IPS-18a (cell line): Measurements from ENCODE around the gene CALCR.
A peak's percentile ranks its signal among the peaks of the same experiment; 100 is the strongest.
"Not testable (repeated sequence)": the region's sequence is repeated elsewhere in the genome, so short reads cannot be mapped to it uniquely, and the experiment has no call there.

ENCODE experiments used
- H3K27ac ChIP-seq: one replicate; pipeline ENCODE4 v1.5.1; 2013; ENCODE audit warnings: low read length
- H3K27me3 ChIP-seq: one replicate; pipeline ENCODE4 v1.6.1; 2013; ENCODE audit warnings: mild to moderate bottlenecking, low read length; ENCODE audit not compliant: control insufficient read depth, insufficient read depth
- H3K36me3 ChIP-seq: one replicate; pipeline ENCODE4 v1.6.1; 2013; ENCODE audit warnings: low read depth, low read length; ENCODE audit not compliant: control insufficient read depth
- H3K4me1 ChIP-seq: one replicate; pipeline ENCODE4 v1.6.1; 2013; ENCODE audit warnings: low read depth, low read length; ENCODE audit not compliant: control insufficient read depth
- H3K4me3 ChIP-seq: one replicate; pipeline ENCODE4 v1.5.1; 2013; ENCODE audit warnings: low read length
- H3K9ac ChIP-seq: one replicate; pipeline ENCODE4 v1.6.1; 2013; ENCODE audit warnings: mild to moderate bottlenecking, low read length, moderate library complexity
- H3K9me3 ChIP-seq: one replicate; pipeline ENCODE4 v1.6.1; 2013; ENCODE audit warnings: low read depth, low read length; ENCODE audit not compliant: control insufficient read depth

Gene CALCR

GRCh38 chr7:93574646-93575554 is at the start of gene CALCR:
Gene CALCR, minus strand, starts transcription at chr7:93574724. Its CDS starts 87,743 bp downstream, at chr7:93486981.
- H3K4me3 ChIP-seq, result peak within 1 kb of the TSS; percentile 69
- H3K9ac ChIP-seq, result no peak within 1 kb of the TSS
- peaks cover 60% of the 10 kb centered on the region for H3K27me3 ChIP-seq

DNA sequence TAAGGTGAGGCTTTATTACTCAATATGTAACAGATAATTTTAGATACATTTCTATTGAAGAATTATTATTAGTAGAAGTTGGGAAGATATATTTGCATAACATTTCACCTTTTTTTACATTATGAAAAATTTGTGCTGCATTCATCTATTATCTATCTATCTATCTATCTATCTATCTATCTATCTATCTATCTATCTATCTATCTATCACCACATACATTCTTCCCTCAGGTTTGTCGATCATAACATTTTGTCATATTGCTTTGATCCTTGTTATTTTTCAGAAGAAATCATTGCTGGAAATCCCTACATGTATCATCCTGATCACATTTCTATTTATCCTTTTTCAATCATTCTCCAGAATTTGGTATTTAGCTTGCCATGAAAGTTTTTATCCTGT is 49.3 kb upstream of the CALCR start:
- H3K9ac ChIP-seq, result no peak overlapping the region
- H3K4me1 ChIP-seq, result peaks cover 4% of the 10 kb centered on the region
- H3K4me3 ChIP-seq, result no peak overlapping the region
- no peaks in the 10 kb centered on the region for H3K36me3 ChIP-seq
- no peak overlapping the region for H3K27ac ChIP-seq
- no peaks in the 10 kb centered on the region for H3K9me3 ChIP-seq
- no peaks in the 10 kb centered on the region for H3K27me3 ChIP-seq

More at GRCh38 chr7:93574646-93575554, at the start of gene CALCR:
- Histone ChIP-seq H3K4me1 (no peaks in the 10 kb centered on the region), H3K36me3 (no peaks in the 10 kb centered on the region), H3K27ac (no peak within 1 kb of the TSS), H3K9me3 (no peaks in the 10 kb centered on the region)

DNA sequence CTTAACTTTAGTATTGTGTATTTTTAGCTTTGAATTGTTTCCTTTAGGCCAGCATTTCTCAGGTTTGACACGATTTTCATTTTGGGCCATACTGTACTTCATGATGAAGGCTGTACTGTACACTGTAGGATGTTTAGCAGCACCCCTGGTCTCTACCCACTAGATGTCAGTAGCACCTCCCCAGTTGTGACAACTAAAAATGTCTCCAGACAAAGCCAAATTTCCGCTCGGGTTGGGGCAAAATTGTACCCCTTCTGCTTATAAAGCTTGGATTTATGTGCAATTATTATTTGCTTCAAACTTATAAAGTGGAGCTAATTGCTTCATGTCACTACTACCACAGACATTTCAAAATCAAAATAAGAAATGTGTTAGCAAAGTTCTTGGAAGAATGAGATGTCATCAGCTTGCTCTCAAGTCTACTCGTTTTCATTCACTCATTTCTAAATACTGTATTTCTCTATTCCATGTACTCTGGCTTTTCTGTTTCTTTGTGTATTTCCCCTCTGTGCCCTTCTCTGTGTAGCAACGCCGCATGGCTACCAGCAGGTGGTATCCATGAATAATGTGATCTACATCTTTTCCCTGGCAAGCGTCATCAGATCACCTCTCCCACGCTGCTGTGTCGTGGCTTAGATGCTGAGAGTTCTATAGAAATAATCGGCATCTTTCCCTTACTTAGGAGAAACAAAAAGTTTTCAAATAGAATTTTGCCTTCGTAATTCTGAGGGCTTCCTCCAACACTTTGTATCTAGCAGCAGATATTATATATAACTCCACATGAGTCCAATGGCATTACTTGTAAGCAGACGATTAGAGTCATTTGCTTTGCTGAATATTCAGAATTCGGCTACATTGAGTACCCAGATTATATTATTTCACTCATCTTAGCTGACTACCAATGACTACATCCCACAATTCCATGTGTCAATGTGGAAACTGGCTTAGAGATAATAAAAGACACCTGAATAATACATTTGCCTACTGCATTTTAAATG is 47.8 kb upstream of the CALCR start:
- H3K4me3 ChIP-seq, result no peak overlapping the region
- H3K9me3 ChIP-seq, result no peaks in the 10 kb centered on the region
- peaks cover 4% of the 10 kb centered on the region for H3K4me1 ChIP-seq
- no peaks in the 10 kb centered on the region for H3K36me3 ChIP-seq
- H3K27ac ChIP-seq, result no peak overlapping the region
- no peak overlapping the region for H3K9ac ChIP-seq
- H3K27me3 ChIP-seq, result no peaks in the 10 kb centered on the region

- no peaks in the 10 kb centered on the region for H3K36me3 ChIP-seq
- H3K9ac ChIP-seq, result no peak overlapping the region
- no peak overlapping the region for H3K27ac ChIP-seq
- no peaks in the 10 kb centered on the region for H3K27me3 ChIP-seq
- no peak overlapping the region for H3K4me3 ChIP-seq
- peaks cover 4% of the 10 kb centered on the region for H3K4me1 ChIP-seq
- no peaks in the 10 kb centered on the region for H3K9me3 ChIP-seq
Observed at GRCh38 chr7:93620864-93621263, 46.3 kb upstream of the CALCR start.

- Histone ChIP-seq H3K4me1 (peaks cover 4% of the 10 kb centered on the region), H3K36me3 (no peaks in the 10 kb centered on the region), H3K27me3 (no peaks in the 10 kb centered on the region), H3K9me3 (no peaks in the 10 kb centered on the region), H3K27ac (no peak overlapping the region), H3K9ac (no peak overlapping the region), H3K4me3 (no peak overlapping the region)
Observed at GRCh38 chr7:93620057-93620456, 45.5 kb upstream of the CALCR start.

GRCh38 chr7:93601363-93601762 is 26.8 kb upstream of the CALCR start:
- Histone ChIP-seq H3K4me1 (no peaks in the 10 kb centered on the region), H3K27ac (no peak overlapping the region), H3K9ac (no peak overlapping the region), H3K4me3 (no peak overlapping the region), H3K36me3 (no peaks in the 10 kb centered on the region), H3K27me3 (no peaks in the 10 kb centered on the region), H3K9me3 (no peaks in the 10 kb centered on the region)

- H3K4me1 ChIP-seq, result no peaks in the 10 kb centered on the region
- no peak overlapping the region for H3K4me3 ChIP-seq
- H3K27me3 ChIP-seq, result no peaks in the 10 kb centered on the region
- H3K27ac ChIP-seq, result no peak overlapping the region
- H3K36me3 ChIP-seq, result no peaks in the 10 kb centered on the region
- no peaks in the 10 kb centered on the region for H3K9me3 ChIP-seq
- H3K9ac ChIP-seq, result no peak overlapping the region
Observed at GRCh38 chr7:93594250-93594649, 19.7 kb upstream of the CALCR start.

DNA sequence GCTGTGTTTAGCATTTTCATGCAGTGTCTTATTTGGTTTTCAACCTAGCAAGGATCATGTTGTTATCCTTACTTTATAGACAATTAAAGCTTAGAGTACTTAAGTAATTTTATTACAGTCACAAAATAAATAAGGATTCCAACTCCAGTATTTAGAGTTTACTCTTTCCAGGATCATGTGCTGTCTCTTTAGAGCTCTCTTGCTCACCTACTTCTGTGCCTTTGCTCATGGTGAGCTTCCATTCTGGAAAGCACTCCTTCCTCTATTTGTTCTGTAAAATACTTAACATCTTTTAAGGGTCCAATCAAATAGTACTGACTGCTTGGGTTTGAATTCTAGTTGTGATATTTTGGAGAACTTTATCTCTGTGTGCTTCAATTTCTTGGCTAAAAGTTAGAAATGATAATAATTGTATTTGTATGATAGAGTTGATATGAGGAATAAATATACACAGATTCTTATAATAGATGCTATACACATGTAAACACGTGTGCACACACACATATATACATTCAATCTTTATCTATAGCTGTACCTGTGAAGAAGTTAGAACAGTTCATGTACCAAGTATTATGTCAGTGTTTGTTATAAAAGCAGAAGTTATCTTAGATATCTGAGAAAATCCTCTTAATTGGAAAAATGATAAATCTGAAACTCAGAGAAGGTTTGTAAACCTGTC is 18.2 kb upstream of the CALCR start:
- Histone ChIP-seq H3K9me3 (no peaks in the 10 kb centered on the region), H3K27ac (no peak overlapping the region), H3K4me3 (peak overlapping the region; percentile 48), H3K36me3 (no peaks in the 10 kb centered on the region), H3K27me3 (no peaks in the 10 kb centered on the region), H3K9ac (no peak overlapping the region), H3K4me1 (no peaks in the 10 kb centered on the region)

- H3K27ac ChIP-seq, H3K27me3 ChIP-seq, H3K9ac ChIP-seq, H3K36me3 ChIP-seq, H3K4me1 ChIP-seq, H3K9me3 ChIP-seq: not testable (repeated sequence)
- peak overlapping the region; percentile 48 for H3K4me3 ChIP-seq
Observed at GRCh38 chr7:93591224-93592050, 16.9 kb upstream of the CALCR start.

DNA sequence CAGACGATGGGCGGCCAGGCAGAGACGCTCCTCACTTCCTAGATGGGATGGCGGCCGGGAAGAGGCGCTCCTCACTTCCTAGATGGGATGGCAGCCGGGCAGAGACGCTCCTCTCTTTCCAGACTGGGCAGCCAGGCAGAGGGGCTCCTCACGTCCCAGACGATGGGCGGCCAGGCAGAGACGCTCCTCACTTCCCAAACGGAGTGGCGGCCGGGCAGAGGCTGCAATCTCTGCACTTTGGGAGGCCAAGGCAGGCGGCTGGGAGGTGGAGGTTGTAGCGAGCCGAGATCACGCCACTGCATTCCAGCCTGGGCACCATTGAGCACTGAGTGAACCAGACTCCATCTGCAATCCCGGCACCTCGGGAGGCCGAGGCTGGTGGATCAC is 11.9 kb upstream of the CALCR start:
- not testable (repeated sequence) for H3K4me3 ChIP-seq, H3K4me1 ChIP-seq, H3K36me3 ChIP-seq, H3K9me3 ChIP-seq, H3K27me3 ChIP-seq, H3K27ac ChIP-seq, H3K9ac ChIP-seq
